H9 (cell line): ENCODE results near the gene CFAP91. TPM values are rescaled to one million over a fixed set of nuclear protein-coding genes. Genes with fewer than 3 reads are reported as not detected.

Experiments used
- DNase-seq: peaks from one replicate; pipeline ENCODE4 v3.0.0-alpha.2; 2017
- H2AFZ ChIP-seq: one replicate; pipeline ENCODE4 v1.6.1; 2013; ENCODE audit warnings: mild to moderate bottlenecking, low read length, control low read depth, moderate library complexity
- H2AK5ac ChIP-seq: 2 replicates; pipeline ENCODE4 v1.6.1; 2013; ENCODE audit warnings: low read length, control low read depth, mixed read lengths; ENCODE audit not compliant: insufficient read length
- H2BK120ac ChIP-seq: one replicate; pipeline ENCODE4 v1.6.1; 2013; ENCODE audit warnings: low read depth, mild to moderate bottlenecking, low read length, control low read depth, inconsistent platforms; ENCODE audit not compliant: poor library complexity, severe bottlenecking
- H2BK12ac ChIP-seq: 2 replicates; pipeline ENCODE4 v1.6.1; 2013; ENCODE audit warnings: low read length, control low read depth, mixed read lengths, low read depth; ENCODE audit not compliant: insufficient read length
- H2BK15ac ChIP-seq: 2 replicates; pipeline ENCODE4 v1.6.1; 2013; ENCODE audit warnings: low read depth, low read length, control low read depth
- H2BK20ac ChIP-seq: one replicate; pipeline ENCODE4 v1.6.1; 2013; ENCODE audit warnings: low read depth, mild to moderate bottlenecking, low read length, control low read depth, inconsistent platforms; ENCODE audit not compliant: poor library complexity, severe bottlenecking
- H2BK5ac ChIP-seq: 2 replicates; pipeline ENCODE4 v1.6.1; 2013; ENCODE audit warnings: low read length, control low read depth, mixed read lengths; ENCODE audit not compliant: insufficient read length
- H3K14ac ChIP-seq: 2 replicates; pipeline ENCODE4 v1.6.1; 2013; ENCODE audit warnings: low read length, control low read depth; ENCODE audit not compliant: insufficient read depth
- H3K18ac ChIP-seq: 2 replicates; pipeline ENCODE4 v1.6.1; 2013; ENCODE audit warnings: low read depth, mild to moderate bottlenecking, mixed read lengths, low read length, control low read depth; ENCODE audit not compliant: insufficient read length
- H3K23ac ChIP-seq: 2 replicates; pipeline ENCODE4 v1.6.1; 2013; ENCODE audit warnings: low read length, control low read depth, mixed read lengths, low read depth; ENCODE audit not compliant: insufficient read length
- H3K23me2 ChIP-seq: 2 replicates; pipeline ENCODE4 v1.6.1; 2013; ENCODE audit warnings: low read depth, mild to moderate bottlenecking, mixed read lengths, low read length, control low read depth; ENCODE audit not compliant: insufficient read length, poor library complexity, severe bottlenecking
- H3K27ac ChIP-seq: 2 replicates; pipeline ENCODE4 v1.5.1; 2013; ENCODE audit warnings: low read length, control low read depth, mixed read lengths, low read depth; ENCODE audit not compliant: insufficient read length
- H3K27me3 ChIP-seq: 2 replicates; pipeline ENCODE4 v1.6.1; 2013; ENCODE audit warnings: low read length, control low read depth, inconsistent platforms; ENCODE audit not compliant: insufficient read depth
- H3K4ac ChIP-seq: 2 replicates; pipeline ENCODE4 v1.6.1; 2013; ENCODE audit warnings: low read depth, mild to moderate bottlenecking, control low read depth, inconsistent platforms, low read length, moderate library complexity
- H3K4me1 ChIP-seq: 2 replicates; pipeline ENCODE4 v1.6.1; 2013; ENCODE audit warnings: low read length, control low read depth, inconsistent platforms; ENCODE audit not compliant: insufficient read depth
- H3K4me2 ChIP-seq: 2 replicates; pipeline ENCODE4 v1.6.1; 2013; ENCODE audit warnings: low read length, control low read depth, mixed read lengths; ENCODE audit not compliant: insufficient read length, insufficient read depth
- H3K56ac ChIP-seq: 2 replicates; pipeline ENCODE4 v1.6.1; 2013; ENCODE audit warnings: low read depth, mild to moderate bottlenecking, mixed read lengths, low read length, control low read depth; ENCODE audit not compliant: insufficient read length
- H3K79me1 ChIP-seq: 2 replicates; pipeline ENCODE4 v1.6.1; 2013; ENCODE audit warnings: low read depth, mild to moderate bottlenecking, moderate library complexity, low read length, control low read depth, inconsistent platforms; ENCODE audit not compliant: insufficient read depth, poor library complexity, severe bottlenecking
- H3K79me2 ChIP-seq: 2 replicates; pipeline ENCODE4 v1.6.1; 2013; ENCODE audit warnings: low read length, control low read depth, inconsistent platforms; ENCODE audit not compliant: insufficient read depth
- H3K9ac ChIP-seq: 2 replicates; pipeline ENCODE4 v1.6.1; 2013; ENCODE audit warnings: low read length, control low read depth, mixed read lengths; ENCODE audit not compliant: insufficient read length; ENCODE audit errors: extremely low read depth
- H3K9me3 ChIP-seq: one replicate; pipeline ENCODE4 v1.6.1; 2013; ENCODE audit warnings: low read depth, low read length, inconsistent platforms; ENCODE audit not compliant: control insufficient read depth
- H3T11ph ChIP-seq: one replicate; pipeline ENCODE4 v1.6.1; 2013; ENCODE audit warnings: mild to moderate bottlenecking, low read length, control low read depth, inconsistent platforms
- H4K20me1 ChIP-seq: one replicate; pipeline ENCODE4 v1.6.1; 2013; ENCODE audit not compliant: control insufficient read depth, insufficient read length, insufficient read depth
- H4K5ac ChIP-seq: 2 replicates; pipeline ENCODE4 v1.6.1; 2013; ENCODE audit warnings: low read depth, mild to moderate bottlenecking, mixed read lengths, low read length, control low read depth; ENCODE audit not compliant: insufficient read length
- H4K8ac ChIP-seq: replicated peaks from 2 replicates; pipeline ENCODE4 v1.6.1; 2013; ENCODE audit warnings: low read length, control low read depth, mixed read lengths, low read depth; ENCODE audit not compliant: insufficient read length
- H4K91ac ChIP-seq: 2 replicates; pipeline ENCODE4 v1.6.1; 2013; ENCODE audit warnings: low read depth, mild to moderate bottlenecking, moderate library complexity, mixed read lengths, low read length, control low read depth; ENCODE audit not compliant: insufficient read length
- H3K27ac Mint-ChIP-seq, 3 experiments: 2 replicates in 2 of 3; 3 replicates in 1 of 3; pipeline ENCODE4 v1.8.0; 2020 to 2021; ENCODE audit warnings: mixed read lengths in 3 of 3, mild to moderate bottlenecking in 1 of 3, moderate library complexity in 1 of 3
- H3K27me3 Mint-ChIP-seq: 2 replicates; pipeline ENCODE4 v1.8.0; 2021; ENCODE audit warnings: low read depth, mild to moderate bottlenecking, moderate library complexity, mixed read lengths
- H3K36me3 Mint-ChIP-seq, 3 experiments: 2 replicates in 2 of 3; 3 replicates in 1 of 3; pipeline ENCODE4 v1.8.0; 2020 to 2021; ENCODE audit warnings: low read depth in 3 of 3, mixed read lengths in 3 of 3; ENCODE audit not compliant: insufficient read depth in 1 of 3
- H3K4me1 Mint-ChIP-seq, 2 experiments: 2 replicates each; pipeline ENCODE4 v1.8.0; 2020; ENCODE audit warnings: mixed read lengths in 2 of 2
- H3K4me3 Mint-ChIP-seq, 2 experiments: 2 replicates in 1 of 2; 3 replicates in 1 of 2; pipeline ENCODE4 v1.8.0; 2020 to 2021; ENCODE audit warnings: mild to moderate bottlenecking in 2 of 2, mixed read lengths in 2 of 2, moderate library complexity in 1 of 2
- H3K9me3 Mint-ChIP-seq, 2 experiments: 2 replicates in 1 of 2; 3 replicates in 1 of 2; pipeline ENCODE4 v1.8.0; 2020; ENCODE audit warnings: mild to moderate bottlenecking in 2 of 2, mixed read lengths in 2 of 2, moderate library complexity in 1 of 2
- CTCF ChIP-seq: fragments of 200-600 bp; sonication (generic); conservative IDR thresholded peaks from 3 replicates; pipeline ENCODE4 v1.8.0; 2021; ENCODE audit warnings: antibody characterized with exemption, mild to moderate bottlenecking
- WGBS: extraction: QIAGEN DNeasy Blood & Tissue Kit; methylation state at CpG from one replicate; pipeline ENCODE4 v1.1.7; 2013; ENCODE audit warnings: missing lambda C conversion rate, low lambda C conversion rate, mixed read lengths; ENCODE audit not compliant: insufficient read length; ENCODE audit errors: extremely low coverage; 5-methylcytosine and 5-hydroxymethylcytosine counted together
- total RNA-seq: library from RNA; stranded (reverse); gene quantifications from 2 replicates; pipeline ENCODE4 v1.2.1, GENCODE V29; 2021

The CFAP91 gene
- total RNA-seq, 1 experiment from 2014 or later, result 2.3 TPM

GRCh38 chr3:119715105-119715504, 12.3 kb downstream of the CFAP91 start:
- no peak overlapping the region for H2BK5ac ChIP-seq
- Mint-ChIP-seq H3K27ac (no peak overlapping the region; a peak in 1 of 7 replicates), H3K36me3 (no peaks in the 10 kb centered on the region; a peak in 2 of 7 replicates), H3K9me3 (no peaks in the 10 kb centered on the region), H3K27me3 (no peaks in the 10 kb centered on the region), H3K4me1 (no peaks in the 10 kb centered on the region), H3K4me3 (no peak overlapping the region)
- H3K27ac ChIP-seq, result no peak overlapping the region
- no peak overlapping the region for H3K9ac ChIP-seq
- H3K79me1 ChIP-seq, result no peaks in the 10 kb centered on the region
- no peaks in the 10 kb centered on the region for H3K4me1 ChIP-seq
- no peak overlapping the region for H4K91ac ChIP-seq
- H3K4me2 ChIP-seq, result no peak overlapping the region
- H4K5ac ChIP-seq, result no peak overlapping the region
- H2BK20ac ChIP-seq, result no peak overlapping the region
- no peaks in the 10 kb centered on the region for H3K23me2 ChIP-seq
- H3K18ac ChIP-seq, result no peak overlapping the region
- no peak overlapping the region for H2BK12ac ChIP-seq
- H3T11ph ChIP-seq, result no peak overlapping the region
- no peak overlapping the region for H2AFZ ChIP-seq
- no CpG with 5 or more reads among the region's 2 CpGs for WGBS
- H2BK15ac ChIP-seq, result no peak overlapping the region
- H4K20me1 ChIP-seq, result no peaks in the 10 kb centered on the region
- no peak overlapping the region for H2BK120ac ChIP-seq
- no peaks in the 10 kb centered on the region for H3K9me3 ChIP-seq
- H3K27me3 ChIP-seq, result no peaks in the 10 kb centered on the region
- DNase-seq, result no peak
- H3K14ac ChIP-seq, result no peak overlapping the region
- no peak overlapping the region for H3K56ac ChIP-seq
- TF ChIP-seq CTCF, result no peak
- no peak overlapping the region for H4K8ac ChIP-seq
- H3K23ac ChIP-seq, result no peak overlapping the region
- H3K4ac ChIP-seq, result no peak overlapping the region
- no peak overlapping the region for H2AK5ac ChIP-seq
- no peaks in the 10 kb centered on the region for H3K79me2 ChIP-seq
